Sigmoid colon (tissue), 7 donors: Measurements from ENCODE around the gene QPCT. TPM values are rescaled to one million over a fixed set of nuclear protein-coding genes. Genes with fewer than 3 reads are reported as not detected.
"Not testable (repeated sequence)": the region's sequence is repeated elsewhere in the genome, so short reads cannot be mapped to it uniquely, and the experiment has no call there.

Experiments
- DNase-seq: peaks from one replicate; pipeline ENCODE4 v3.0.0-alpha.2; 2019
- H3K27ac ChIP-seq, 4 donors: fragments of 200-600 bp; sonication (generic); one replicate each; pipeline ENCODE4 v1.5.1; 2016 to 2019; ENCODE audit warnings: mild to moderate bottlenecking in 1 of 4
- H3K27me3 ChIP-seq, 3 donors: fragments of 200-600 bp; sonication (generic); one replicate each; pipeline ENCODE4 v1.5.1; 2019; ENCODE audit warnings: mild to moderate bottlenecking in 1 of 3
- H3K36me3 ChIP-seq, 4 donors: fragments of 200-600 bp; sonication (generic); one replicate each; pipeline ENCODE4 v1.5.1; 2016 to 2019
- H3K4me1 ChIP-seq, 4 donors: fragments of 200-600 bp; sonication (generic); one replicate each; pipeline ENCODE4 v1.5.1; 2017 to 2019
- H3K4me3 ChIP-seq, 4 donors: fragments of 200-600 bp; sonication (generic); one replicate each; pipeline ENCODE4 v1.5.1; 2017 to 2019; ENCODE audit warnings: mild to moderate bottlenecking in 2 of 4, moderate library complexity in 1 of 4
- H3K9me3 ChIP-seq, 4 donors: fragments of 200-600 bp in 3 of 4; sonication (generic) in 3 of 4; one replicate each; pipeline versions ENCODE4 v1.5.1 to v1.6.1; 2013 to 2019
- CTCF ChIP-seq, 4 experiments: fragments of 450-650 bp in 3 of 4; fragments of 200-600 bp in 1 of 4; IDR thresholded peaks; one replicate each; pipeline ENCODE4 v1.5.1; 2016 to 2019; ENCODE audit warnings: antibody characterized with exemption in 4 of 4, mild to moderate bottlenecking in 3 of 4, moderate library complexity in 2 of 4
- EP300 ChIP-seq, 4 donors: sonication (generic); formaldehyde crosslinking; IDR thresholded peaks; one replicate each; pipeline ENCODE4 v1.6.1; 2017; ENCODE audit warnings: antibody characterized with exemption in 4 of 4
- POLR2A ChIP-seq, 2 donors: fragments of 450-650 bp; IDR thresholded peaks; one replicate each; pipeline ENCODE4 v1.6.1; 2016; ENCODE audit warnings: antibody characterized with exemption in 2 of 2, mild to moderate bottlenecking in 2 of 2, moderate library complexity in 2 of 2
- POLR2AphosphoS5 ChIP-seq, 4 donors: sonication (generic); formaldehyde crosslinking; IDR thresholded peaks; one replicate each; pipeline ENCODE4 v1.6.1; 2017; ENCODE audit warnings: antibody characterized with exemption in 4 of 4
- WGBS, 2 donors: extraction: QIAGEN DNeasy Blood & Tissue Kit; methylation state at CpG; one replicate each; pipeline ENCODE4 v1.1.7; 2013; 5-methylcytosine and 5-hydroxymethylcytosine counted together
- intact Hi-C: fragments of 100-400 bp; cut with DNase I; formaldehyde crosslinking; loops from one replicate; pipeline ENCODE4 v1.15.1; 2023
- polyA plus RNA-seq, 3 donors: library from polyadenylated mRNA; stranded (reverse); fragments of 200-250 nt; gene quantifications; one replicate each; pipeline ENCODE4 v1.2.3, GENCODE V29; 2013
- total RNA-seq, 4 donors: library from RNA; depleted of rRNA; stranded (reverse); fragments of >200 nt; gene quantifications; one replicate each; pipeline ENCODE4 v1.1.0, GENCODE V29; 2016
- donor health status: healthy with polysubstance abuse.
- donor health status: Bipolar disorder and iron deficiency.
- donor health status: healthy.

QPCT gene
- total and polyA plus RNA-seq, 7 donors = 1.2 to 94.9 (median 65.8) TPM

- no peak overlapping the region for H3K4me3 ChIP-seq
- no peaks in the 10 kb centered on the region for H3K4me1 ChIP-seq
- TF ChIP-seq CTCF (IDR thresholded peaks at IDR 0.05) (no peak), EP300 (IDR thresholded peaks at IDR 0.05) (no peak), POLR2AphosphoS5 (IDR thresholded peaks at IDR 0.05) (no peak), POLR2A (IDR thresholded peaks at IDR 0.05) (no peak)
- DNase-seq = no peak
- H3K36me3 ChIP-seq = no peaks in the 10 kb centered on the region
- H3K9me3 ChIP-seq = no peaks in the 10 kb centered on the region
- H3K27me3 ChIP-seq = no peaks in the 10 kb centered on the region
- WGBS, 2 donors = 78 to 88% methylated on average over 2 of the region's 2 CpGs
- H3K27ac ChIP-seq = no peak overlapping the region
- intact Hi-C loops = no loop called here
Measured at GRCh38 chr2:37405781-37406180, 61.4 kb downstream of the QPCT start.

- no peak for DNase-seq
- no peaks in the 10 kb centered on the region for H3K36me3 ChIP-seq
- peak overlapping the region in 1 of 4 donors; percentile 2 for H3K27ac ChIP-seq
- intact Hi-C loops = loop anchor here (10.0 kb wide), 1 partner anchor 93 kb away; no protein-coding TSS in a partner anchor
- TF ChIP-seq EP300 (IDR thresholded peaks at IDR 0.05) = no peak
- no peak for TF ChIP-seq CTCF (IDR thresholded peaks at IDR 0.05)
- TF ChIP-seq POLR2A (IDR thresholded peaks at IDR 0.05) = no peak
- TF ChIP-seq POLR2AphosphoS5 (IDR thresholded peaks at IDR 0.05) = no peak
- no peak overlapping the region for H3K4me3 ChIP-seq
- no peaks in the 10 kb centered on the region for H3K27me3 ChIP-seq
- H3K4me1 ChIP-seq = peaks cover 0 to 28% (median 22%) of the 10 kb centered on the region in 4 donors
- 62 to 83% methylated on average over 6 of the region's 6 CpGs for WGBS, 2 donors
- no peaks in the 10 kb centered on the region for H3K9me3 ChIP-seq
Measured at GRCh38 chr2:37412231-37412630, 67.8 kb downstream of the QPCT start.

- H3K36me3 ChIP-seq, H3K9me3 ChIP-seq, H3K4me3 ChIP-seq, DNase-seq, H3K27me3 ChIP-seq: not testable (repeated sequence)
- intact Hi-C loops = loop anchor here (1.0 to 10.0 kb wide), 4 partner anchors 91 to 463 kb away; partner anchors contain the start of gene CDC42EP3
- H3K4me1 ChIP-seq = peaks cover 0 to 28% (median 22%) of the 10 kb centered on the region in 4 donors
- H3K27ac ChIP-seq = peak overlapping the region; percentile 48 to 76 (median 62)
- 54 to 80% methylated on average over 4 of the region's 4 CpGs for WGBS, 2 donors
Measured at GRCh38 chr2:37413911-37414469, 69.6 kb downstream of the QPCT start.

GRCh38 chr2:37414470-37414949 is 70.1 kb downstream of the QPCT start:
- WGBS, 2 donors = 30% methylated on average over 8 of the region's 8 CpGs
- DNase-seq = peak; percentile 74

More at GRCh38 chr2:37414470-37414949, 70.1 kb downstream of the QPCT start:
- intact Hi-C loops = loop anchor here (1.0 to 10.0 kb wide), 4 partner anchors 90 to 462 kb away; partner anchors contain the start of gene CDC42EP3
- H3K27me3 ChIP-seq = no peaks in the 10 kb centered on the region
- H3K36me3 ChIP-seq = no peaks in the 10 kb centered on the region
- TF ChIP-seq POLR2AphosphoS5 (IDR thresholded peaks at IDR 0.05) (peak in 1 of 4 donors; percentile 34), CTCF (IDR thresholded peaks at IDR 0.05) (peak; percentile 80 to 98 (median 96)), POLR2A (IDR thresholded peaks at IDR 0.05) (no peak), EP300 (IDR thresholded peaks at IDR 0.05) (no peak)
- H3K9me3 ChIP-seq = no peaks in the 10 kb centered on the region
- peak overlapping the region; percentile 48 to 76 (median 62) for H3K27ac ChIP-seq
- H3K4me3 ChIP-seq = no peak overlapping the region
- H3K4me1 ChIP-seq = peaks cover 0 to 28% (median 22%) of the 10 kb centered on the region in 4 donors
